Progenitor cell of endocrine pancreas (in vitro differentiated cells): ENCODE data around the gene MDH1. TPM values are rescaled to one million over a fixed set of nuclear protein-coding genes. Genes with fewer than 3 reads are reported as not detected.
"Not testable (repeated sequence)": the region's sequence is repeated elsewhere in the genome, so short reads cannot be mapped to it uniquely, and the experiment has no call there.

Source experiments
- DNase-seq: peaks from one replicate; pipeline ENCODE4 v3.0.0; 2021; ENCODE audit warnings: low spot score; ENCODE audit not compliant: unreplicated experiment
- H3K27ac Mint-ChIP-seq: 2 replicates; pipeline ENCODE4 v1.8.0; 2021; ENCODE audit warnings: mild to moderate bottlenecking, moderate library complexity, mixed read lengths
- H3K27me3 Mint-ChIP-seq: 2 replicates; pipeline ENCODE4 v1.8.0; 2021; ENCODE audit warnings: mixed read lengths
- H3K36me3 Mint-ChIP-seq: 2 replicates; pipeline ENCODE4 v1.8.0; 2022; ENCODE audit warnings: mixed read lengths; ENCODE audit not compliant: insufficient read depth
- H3K4me1 Mint-ChIP-seq: 2 replicates; pipeline ENCODE4 v1.8.0; 2021; ENCODE audit warnings: low read depth, mixed read lengths
- H3K4me3 Mint-ChIP-seq: 2 replicates; pipeline ENCODE4 v1.8.0; 2021; ENCODE audit warnings: low read depth, mild to moderate bottlenecking, moderate library complexity, mixed read lengths
- H3K9me3 Mint-ChIP-seq: 2 replicates; pipeline ENCODE4 v1.8.0; 2021; ENCODE audit warnings: low read depth, mixed read lengths
- CTCF ChIP-seq: fragments of 200-600 bp; sonication (generic); IDR thresholded peaks from one replicate; pipeline ENCODE4 v1.5.0; 2021; ENCODE audit warnings: antibody characterized with exemption, mild to moderate bottlenecking; ENCODE audit not compliant: unreplicated experiment
- total RNA-seq: library from RNA; stranded (reverse); gene quantifications from 2 replicates; pipeline ENCODE4 v1.2.1, GENCODE V29; 2021

MDH1 gene
- total RNA-seq, 1 donor from 2014 or later = 125 TPM

GRCh38 chr2:63571291-63571690 lies 17.5 kb upstream of the MDH1 start:
- no peak overlapping the region for H3K27ac Mint-ChIP-seq
- no peaks in the 10 kb centered on the region for H3K4me1 Mint-ChIP-seq
- DNase-seq = no peak
- no peaks in the 10 kb centered on the region for H3K27me3 Mint-ChIP-seq
- TF ChIP-seq CTCF = no peak
- peaks cover 41% of the 10 kb centered on the region for H3K9me3 Mint-ChIP-seq
- peaks cover 13% of the 10 kb centered on the region for H3K36me3 Mint-ChIP-seq
- no peak overlapping the region for H3K4me3 Mint-ChIP-seq

GRCh38 chr2:63572001-63572400 lies 16.8 kb upstream of the MDH1 start:
- no peak for TF ChIP-seq CTCF
- Mint-ChIP-seq H3K4me3 (no peak overlapping the region), H3K27ac (no peak overlapping the region), H3K36me3 (peaks cover 13% of the 10 kb centered on the region), H3K4me1 (no peaks in the 10 kb centered on the region), H3K9me3 (peaks cover 35% of the 10 kb centered on the region), H3K27me3 (no peaks in the 10 kb centered on the region)
- no peak for DNase-seq

DNA sequence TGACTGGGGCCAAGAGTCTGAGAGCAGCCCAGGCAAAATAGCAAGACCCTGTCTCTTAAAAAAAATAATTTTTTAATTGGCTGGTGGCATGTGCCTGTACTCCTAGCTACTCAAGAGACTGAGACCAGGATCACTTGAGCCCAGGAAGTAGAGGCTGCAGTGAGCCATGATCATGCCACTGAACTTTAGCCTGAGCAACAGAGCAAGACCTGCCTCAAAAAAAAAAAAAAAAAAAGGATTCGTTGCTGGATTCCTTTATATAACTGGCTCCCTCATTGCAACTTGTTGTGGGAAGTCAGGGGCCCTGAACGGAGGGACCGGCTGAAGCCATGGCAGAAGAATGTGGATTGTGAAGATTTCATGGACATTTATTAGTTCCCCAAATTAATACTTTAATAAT lies 15.7 kb upstream of the MDH1 start:
- not testable (repeated sequence) for H3K4me1 Mint-ChIP-seq, DNase-seq, H3K4me3 Mint-ChIP-seq, H3K27ac Mint-ChIP-seq, H3K27me3 Mint-ChIP-seq
- peaks cover 13% of the 10 kb centered on the region for H3K36me3 Mint-ChIP-seq
- peaks cover 28% of the 10 kb centered on the region for H3K9me3 Mint-ChIP-seq

GRCh38 chr2:63573726-63574345 lies 14.9 kb upstream of the MDH1 start:
- not testable (repeated sequence) for H3K27me3 Mint-ChIP-seq, H3K4me1 Mint-ChIP-seq, H3K4me3 Mint-ChIP-seq, DNase-seq, H3K27ac Mint-ChIP-seq
- peaks cover 22% of the 10 kb centered on the region for H3K9me3 Mint-ChIP-seq
- peaks cover 10% of the 10 kb centered on the region for H3K36me3 Mint-ChIP-seq

- Mint-ChIP-seq H3K9me3 (peaks cover 13% of the 10 kb centered on the region), H3K36me3 (peaks cover 5% of the 10 kb centered on the region), H3K4me3 (no peak overlapping the region), H3K27ac (no peak overlapping the region), H3K27me3 (no peaks in the 10 kb centered on the region), H3K4me1 (no peaks in the 10 kb centered on the region)
- TF ChIP-seq CTCF = no peak
- no peak for DNase-seq
These were observed 12.2 kb upstream of the MDH1 start for GRCh38 chr2:63576546-63576945.

DNA sequence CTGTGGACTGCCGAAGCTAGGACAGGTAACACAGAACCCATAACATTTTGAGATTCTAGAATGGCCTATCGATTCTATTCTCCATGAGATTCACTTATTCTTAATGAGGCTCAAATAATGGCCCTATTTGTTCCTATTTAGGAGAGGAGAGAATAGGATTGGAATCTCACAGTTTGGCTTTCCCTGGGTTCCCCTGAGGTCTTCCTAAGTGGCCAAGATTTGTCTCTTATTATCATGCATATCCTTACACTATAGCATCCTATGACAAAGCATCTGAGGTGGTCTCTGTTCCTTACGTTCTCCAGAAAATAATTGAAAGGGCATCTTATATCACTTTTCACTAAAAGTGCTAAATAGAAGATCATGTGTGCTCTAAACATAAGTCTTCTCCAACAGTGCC lies 10.0 kb upstream of the MDH1 start:
- peaks cover 6% of the 10 kb centered on the region for H3K9me3 Mint-ChIP-seq
- no peak overlapping the region for H3K27ac Mint-ChIP-seq
- peaks cover 3% of the 10 kb centered on the region for H3K36me3 Mint-ChIP-seq
- H3K4me3 Mint-ChIP-seq = no peak overlapping the region
- no peaks in the 10 kb centered on the region for H3K27me3 Mint-ChIP-seq
- no peak for TF ChIP-seq CTCF
- no peaks in the 10 kb centered on the region for H3K4me1 Mint-ChIP-seq
- DNase-seq = no peak
